Adrenal gland (tissue), 12 donors: Measurements from ENCODE around the gene CCDC74A. TPM values are rescaled to one million over a fixed set of nuclear protein-coding genes. Genes with fewer than 3 reads are reported as not detected.
A peak's percentile ranks its signal among the peaks of the same experiment; 100 is the strongest.
"Not testable (repeated sequence)": the region's sequence is repeated elsewhere in the genome, so short reads cannot be mapped to it uniquely, and the experiment has no call there.

Experiments
- DNase-seq, 7 donors: peaks; one replicate each; pipeline ENCODE4 v3.0.0-alpha.2; 2019 to 2020
- H3K27ac ChIP-seq, 5 donors: fragments of 200-600 bp; sonication (generic) in 4 of 5; 1 replicate in 3 of 5; 2 replicates in 2 of 5; pipeline versions ENCODE4 v1.5.1 to v1.8.0; 2016 to 2020; ENCODE audit warnings: mild to moderate bottlenecking in 1 of 5
- H3K27me3 ChIP-seq: fragments of 200-600 bp; 2 replicates; pipeline ENCODE4 v1.8.0; 2021
- H3K36me3 ChIP-seq, 2 donors: fragments of 200-600 bp; replicated peaks in 1 of 2; 1 replicate in 1 of 2; 2 replicates in 1 of 2; pipeline versions ENCODE4 v1.5.1 to v1.8.0; 2018 to 2022
- H3K4me1 ChIP-seq, 2 donors: fragments of 200-600 bp; replicated peaks in 1 of 2; 1 replicate in 1 of 2; 2 replicates in 1 of 2; pipeline versions ENCODE4 v1.5.1 to v1.8.0; 2018 to 2021
- H3K4me3 ChIP-seq, 4 donors: fragments of 200-600 bp; sonication (generic) in 3 of 4; one replicate each; pipeline ENCODE4 v1.5.1; 2016 to 2018
- H3K9me3 ChIP-seq, 3 donors: fragments of 200-600 bp; sonication (generic) in 1 of 3; replicated peaks in 1 of 3; 1 replicate in 2 of 3; 2 replicates in 1 of 3; pipeline versions ENCODE4 v1.5.1 to v1.8.0; 2016 to 2021
- CTCF ChIP-seq, 6 experiments: fragments of 450-650 bp in 4 of 6; fragments of 200-600 bp in 2 of 6; sonication (generic) in 1 of 6; IDR thresholded peaks; 1 replicate in 5 of 6; 2 replicates in 1 of 6; pipeline versions ENCODE4 v1.5.1 to v1.8.0; 2016 to 2021; ENCODE audit warnings: antibody characterized with exemption in 6 of 6, mild to moderate bottlenecking in 2 of 6, moderate library complexity in 1 of 6
- POLR2A ChIP-seq, 2 donors: fragments of 450-650 bp; IDR thresholded peaks; one replicate each; pipeline ENCODE4 v1.6.1; 2017; ENCODE audit warnings: antibody characterized with exemption in 2 of 2, mild to moderate bottlenecking in 2 of 2, moderate library complexity in 1 of 2
- whole genome bisulfite sequencing, 4 donors: extraction: QIAGEN DNeasy Blood & Tissue Kit in 2 of 4; methylation state at CpG; one replicate each; pipeline versions ENCODE4 v1.1.5 to v1.1.7; 2013 to 2017; 5-methylcytosine and 5-hydroxymethylcytosine counted together
- intact Hi-C, 2 donors: fragments of 100-400 bp; cut with DNase I; formaldehyde crosslinking; loops; one replicate each; pipeline versions ENCODE4 v1.14.1 to v1.15.0; 2022 to 2023
- polyA plus RNA-seq, 3 donors: library from polyadenylated mRNA; stranded (reverse); fragments of 200-250 nt in 2 of 3; fragments of 350-450 nt in 1 of 3; fragmentation: Illumina TruSeq in 1 of 3; extraction: RNeasy Lipid Tissue Mini Kit (QIAGEN cat#74804) in 1 of 3; gene quantifications; one replicate each; pipeline ENCODE4 v1.2.3, GENCODE V29; 2013 to 2014
- total RNA-seq, 9 donors: library from RNA; depleted of rRNA in 4 of 9; stranded (reverse); fragments of >200 nt in 4 of 9; fragments of 120-200 nt in 1 of 9; fragmentation: NEBNext Ultra II Directional in 1 of 9; extraction: Animal tissue kit (Norgen Biotek cat#: 25700) in 1 of 9; gene quantifications; one replicate each; pipeline versions ENCODE4 v1.1.0 to v1.2.4, GENCODE V29; 2013 to 2023
- donor health status: healthy with polysubstance abuse.
- donor health status: Bipolar disorder and iron deficiency.
- donor health status: DM: yes; HTN: yes; CAD: no.
- donor health status: DM: no; HTN: no; CAD: no.
- donor health status: DM: no; HTN: no; CAD: no.
- donor health status: DM: yes; HTN: yes; CAD: no.

The CCDC74A gene
- total and polyA plus RNA-seq, 12 donors = 8.4 to 77.1 (median 35.2) TPM

- intact Hi-C loops = no loop called here
- DNase-seq = no peak
- H3K27ac ChIP-seq = no peak overlapping the region
- TF ChIP-seq POLR2A (IDR thresholded peaks at IDR 0.05) = no peak
- no peaks in the 10 kb centered on the region for H3K27me3 ChIP-seq
- H3K4me3 ChIP-seq = no peak overlapping the region
- WGBS, 4 donors = 71 to 78% (median 76%) methylated on average over 4 to 10 of the region's 10 CpGs; no CpG with 5 or more reads in 1 of the 4 donors
- no peaks in the 10 kb centered on the region for H3K9me3 ChIP-seq
- H3K4me1 ChIP-seq = peaks cover 0 to 8% of the 10 kb centered on the region in 2 donors
- peaks cover 0 to 15% of the 10 kb centered on the region in 2 donors for H3K36me3 ChIP-seq
Measured at GRCh38 chr2:131516011-131516410, 11.7 kb upstream of the CCDC74A start.

- peaks cover 0 to 15% of the 10 kb centered on the region in 2 donors for H3K36me3 ChIP-seq
- peak in 3 of 7 donors; percentile 46 to 59 (median 49) for DNase-seq
- H3K27ac ChIP-seq, H3K27me3 ChIP-seq, H3K4me3 ChIP-seq, intact Hi-C loops, H3K9me3 ChIP-seq, H3K4me1 ChIP-seq: not testable (repeated sequence)
- 73 to 84% (median 80%) methylated on average over 1 to 11 of the region's 11 CpGs for WGBS, 4 donors
- peak in 2 of 6 experiments; percentile 12 to 14 for TF ChIP-seq CTCF (IDR thresholded peaks at IDR 0.05)
Measured at GRCh38 chr2:131516621-131517020, 11.1 kb upstream of the CCDC74A start.

- Histone ChIP-seq H3K36me3 (peaks cover 0 to 15% of the 10 kb centered on the region in 2 donors), H3K27me3 (no peaks in the 10 kb centered on the region), H3K4me3 (no peak overlapping the region), H3K4me1 (peaks cover 6 to 13% of the 10 kb centered on the region in 2 donors), H3K27ac (no peak overlapping the region), H3K9me3 (no peaks in the 10 kb centered on the region)
- intact Hi-C loops = no loop called here
- 91 to 97% (median 94%) methylated on average over 9 to 17 of the region's 17 CpGs for WGBS, 4 donors
- no peak for TF ChIP-seq POLR2A (IDR thresholded peaks at IDR 0.05)
- no peak for TF ChIP-seq CTCF (IDR thresholded peaks at IDR 0.05)
- no peak for DNase-seq
Measured at GRCh38 chr2:131517106-131517831, 10.4 kb upstream of the CCDC74A start.

- H3K27ac ChIP-seq, DNase-seq, H3K27me3 ChIP-seq, H3K4me3 ChIP-seq, intact Hi-C loops, H3K9me3 ChIP-seq: not testable (repeated sequence)
- peaks cover 0 to 15% of the 10 kb centered on the region in 2 donors for H3K36me3 ChIP-seq
- 83 to 90% (median 88%) methylated on average over 4 to 16 of the region's 16 CpGs; no CpG with 5 or more reads in 1 of the 4 donors for WGBS, 4 donors
- H3K4me1 ChIP-seq = peaks cover 6 to 13% of the 10 kb centered on the region in 2 donors
Measured at GRCh38 chr2:131517856-131518255, 9.8 kb upstream of the CCDC74A start.

- intact Hi-C loops, H3K27ac ChIP-seq, DNase-seq, H3K27me3 ChIP-seq, H3K9me3 ChIP-seq, H3K4me3 ChIP-seq: not testable (repeated sequence)
- WGBS, 4 donors = 63 to 93% (median 92%) methylated on average over 1 to 10 of the region's 11 CpGs
- Histone ChIP-seq H3K4me1 (peaks cover 6 to 13% of the 10 kb centered on the region in 2 donors), H3K36me3 (peaks cover 0 to 15% of the 10 kb centered on the region in 2 donors)
Measured at GRCh38 chr2:131518531-131518930, 9.2 kb upstream of the CCDC74A start.

- no peak for DNase-seq
- intact Hi-C loops = no loop called here
- 94 to 97% (median 95%) methylated on average over 9 to 15 of the region's 15 CpGs for WGBS, 4 donors
- no peak overlapping the region for H3K27ac ChIP-seq
- no peaks in the 10 kb centered on the region for H3K9me3 ChIP-seq
- H3K36me3 ChIP-seq = peaks cover 0 to 15% of the 10 kb centered on the region in 2 donors
- no peak overlapping the region for H3K4me3 ChIP-seq
- H3K27me3 ChIP-seq = no peaks in the 10 kb centered on the region
- TF ChIP-seq POLR2A (IDR thresholded peaks at IDR 0.05) (no peak), CTCF (IDR thresholded peaks at IDR 0.05) (no peak)
- H3K4me1 ChIP-seq = peaks cover 6 to 13% of the 10 kb centered on the region in 2 donors
Measured at GRCh38 chr2:131519466-131519865, 8.2 kb upstream of the CCDC74A start.

- Histone ChIP-seq H3K4me1 (peaks cover 6 to 13% of the 10 kb centered on the region in 2 donors), H3K36me3 (peaks cover 0 to 15% of the 10 kb centered on the region in 2 donors), H3K27ac (peak overlapping the region in 3 of 5 donors; percentile 32 to 73 (median 41))
- H3K4me3 ChIP-seq, DNase-seq, H3K27me3 ChIP-seq, H3K9me3 ChIP-seq, intact Hi-C loops: not testable (repeated sequence)
- WGBS, 4 donors = 90 to 98% (median 91%) methylated on average over 5 to 24 of the region's 24 CpGs
Measured at GRCh38 chr2:131519871-131520470, 7.7 kb upstream of the CCDC74A start.
